Prostate gland (tissue), 2 donors: ENCODE results near the gene RASSF1. TPM values are rescaled to one million over a fixed set of nuclear protein-coding genes. Genes with fewer than 3 reads are reported as not detected.

Source experiments
- DNase-seq: peaks from one replicate; pipeline ENCODE4 v3.0.0-alpha.2; 2019; ENCODE audit warnings: low spot score
- H3K27ac ChIP-seq, 2 donors: fragments of 200-600 bp; sonication (generic); 2 replicates each; pipeline ENCODE4 v1.5.1; 2017 to 2019
- H3K27me3 ChIP-seq: fragments of 200-600 bp; sonication (generic); replicated peaks from 2 replicates; pipeline ENCODE4 v1.5.1; 2019; ENCODE audit not compliant: insufficient read depth
- H3K36me3 ChIP-seq, 2 donors: fragments of 200-600 bp; sonication (generic); 1 replicate in 1 of 2; 2 replicates in 1 of 2; pipeline versions ENCODE4 v1.5.1 to v1.8.1; 2017 to 2019
- H3K4me1 ChIP-seq: fragments of 200-600 bp; sonication (generic); replicated peaks from 2 replicates; pipeline ENCODE4 v1.5.1; 2019
- H3K4me3 ChIP-seq, 2 donors: fragments of 200-600 bp; sonication (generic); 2 replicates each; pipeline ENCODE4 v1.5.1; 2017 to 2019
- H3K9me3 ChIP-seq: fragments of 200-600 bp; sonication (generic); 2 replicates; pipeline ENCODE4 v1.5.1; 2017
- CTCF ChIP-seq, 4 experiments: fragments of 200-600 bp in 2 of 4; fragments of 450-650 bp in 2 of 4; sonication (generic) in 2 of 4; IDR thresholded peaks; 1 replicate in 3 of 4; 2 replicates in 1 of 4; pipeline ENCODE4 v1.5.1; 2016 to 2019; ENCODE audit warnings: antibody characterized with exemption in 4 of 4, mild to moderate bottlenecking in 2 of 4, moderate library complexity in 2 of 4
- POLR2A ChIP-seq: fragments of 450-650 bp; IDR thresholded peaks from one replicate; pipeline ENCODE4 v1.6.1; 2016; ENCODE audit warnings: antibody characterized with exemption, mild to moderate bottlenecking
- POLR2AphosphoS5 ChIP-seq: sonication (generic); formaldehyde crosslinking; IDR thresholded peaks from one replicate; pipeline ENCODE4 v1.6.1; 2017; ENCODE audit warnings: antibody characterized with exemption
- WGBS: methylation state at CpG from one replicate; pipeline ENCODE4 v1.1.5; 2018; 5-methylcytosine and 5-hydroxymethylcytosine counted together
- intact Hi-C: fragments of 100-400 bp; cut with DNase I; formaldehyde crosslinking; loops from one replicate; pipeline ENCODE4 v1.14.2; 2022
- total RNA-seq, 2 donors: library from RNA; depleted of rRNA; stranded (reverse); fragments of >200 nt; gene quantifications; one replicate each; pipeline ENCODE4 v1.1.0, GENCODE V29; 2016

Gene RASSF1
- total RNA-seq, 2 donors from 2014 or later, result 23.8 to 36.6 TPM

DNA sequence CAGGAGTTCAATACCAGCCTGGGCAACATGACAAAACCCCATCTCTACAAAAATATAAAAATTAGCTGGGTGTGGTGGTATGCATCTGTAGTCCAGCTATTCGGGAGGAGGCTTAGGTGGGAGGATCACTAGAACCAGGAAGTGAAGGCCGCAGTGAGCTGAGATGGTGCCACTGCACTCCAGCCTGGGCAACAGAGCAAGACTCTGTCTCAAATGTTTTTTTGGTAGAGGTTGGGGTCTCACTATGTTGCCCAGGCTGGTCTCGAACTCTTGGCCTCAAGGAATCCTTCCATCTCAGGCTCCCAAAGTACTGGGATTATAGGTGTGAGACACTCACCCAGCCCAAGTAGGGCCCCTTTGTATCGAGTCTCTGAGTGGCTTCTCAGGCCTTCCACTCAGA lies 46.5 kb downstream of the RASSF1 start:
- Histone ChIP-seq H3K27me3 (no peaks in the 10 kb centered on the region), H3K27ac (no peak overlapping the region), H3K9me3 (no peaks in the 10 kb centered on the region), H3K36me3 (peaks cover 5 to 9% of the 10 kb centered on the region in 2 donors), H3K4me3 (no peak overlapping the region), H3K4me1 (peaks cover 16% of the 10 kb centered on the region)
- no peak for DNase-seq
- WGBS, result 86% methylated on average over 4 of the region's 4 CpGs
- intact Hi-C loops, result no loop called here
- TF ChIP-seq POLR2A (no peak), POLR2AphosphoS5 (no peak), CTCF (IDR thresholded peaks at IDR 0.05) (no peak)

DNA sequence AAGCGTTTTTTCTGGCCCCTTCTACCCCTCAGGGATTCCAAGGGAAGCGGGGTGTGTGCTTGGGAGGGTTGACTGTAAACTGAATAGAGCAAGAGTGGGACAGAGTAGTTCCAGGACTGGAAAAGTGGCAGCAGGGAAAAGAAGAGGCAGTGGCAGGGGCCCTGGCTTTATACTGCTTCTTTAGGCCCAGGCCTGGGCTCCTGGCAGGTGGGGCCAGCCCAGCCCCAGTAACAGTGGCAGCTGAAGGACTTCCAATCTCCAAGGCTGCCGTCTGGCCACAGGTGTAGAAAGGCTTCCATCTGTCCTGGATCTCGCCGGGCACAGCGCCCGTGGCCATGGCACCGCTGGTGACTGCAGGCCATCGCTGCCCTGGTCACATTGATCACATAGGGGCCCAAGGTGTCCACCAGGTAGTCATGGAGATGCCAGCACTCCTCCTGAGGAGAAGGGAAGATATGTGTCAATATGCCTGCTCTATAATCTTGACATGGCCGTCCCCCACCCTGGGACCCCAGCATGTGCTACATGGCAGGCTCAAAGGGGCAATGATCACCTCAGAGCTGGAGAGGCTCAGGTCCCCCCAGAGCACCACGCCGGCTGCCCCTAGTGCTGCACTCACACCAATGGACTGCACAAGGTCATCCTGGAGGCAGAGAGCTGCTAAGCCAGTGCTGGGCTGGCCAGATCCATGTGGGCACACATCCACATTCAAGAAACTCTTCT lies 47.4 kb downstream of the RASSF1 start:
- no peaks in the 10 kb centered on the region for H3K9me3 ChIP-seq
- 78% methylated on average over 12 of the region's 12 CpGs for WGBS
- no peak overlapping the region for H3K4me3 ChIP-seq
- H3K36me3 ChIP-seq, result peaks cover 5 to 18% of the 10 kb centered on the region in 2 donors
- intact Hi-C loops, result no loop called here
- no peak for TF ChIP-seq POLR2AphosphoS5
- TF ChIP-seq POLR2A, result no peak
- TF ChIP-seq CTCF (IDR thresholded peaks at IDR 0.05), result no peak
- peaks cover 9% of the 10 kb centered on the region for H3K4me1 ChIP-seq
- no peaks in the 10 kb centered on the region for H3K27me3 ChIP-seq
- no peak for DNase-seq
- peak overlapping the region; percentile 86 to 88 for H3K27ac ChIP-seq

DNA sequence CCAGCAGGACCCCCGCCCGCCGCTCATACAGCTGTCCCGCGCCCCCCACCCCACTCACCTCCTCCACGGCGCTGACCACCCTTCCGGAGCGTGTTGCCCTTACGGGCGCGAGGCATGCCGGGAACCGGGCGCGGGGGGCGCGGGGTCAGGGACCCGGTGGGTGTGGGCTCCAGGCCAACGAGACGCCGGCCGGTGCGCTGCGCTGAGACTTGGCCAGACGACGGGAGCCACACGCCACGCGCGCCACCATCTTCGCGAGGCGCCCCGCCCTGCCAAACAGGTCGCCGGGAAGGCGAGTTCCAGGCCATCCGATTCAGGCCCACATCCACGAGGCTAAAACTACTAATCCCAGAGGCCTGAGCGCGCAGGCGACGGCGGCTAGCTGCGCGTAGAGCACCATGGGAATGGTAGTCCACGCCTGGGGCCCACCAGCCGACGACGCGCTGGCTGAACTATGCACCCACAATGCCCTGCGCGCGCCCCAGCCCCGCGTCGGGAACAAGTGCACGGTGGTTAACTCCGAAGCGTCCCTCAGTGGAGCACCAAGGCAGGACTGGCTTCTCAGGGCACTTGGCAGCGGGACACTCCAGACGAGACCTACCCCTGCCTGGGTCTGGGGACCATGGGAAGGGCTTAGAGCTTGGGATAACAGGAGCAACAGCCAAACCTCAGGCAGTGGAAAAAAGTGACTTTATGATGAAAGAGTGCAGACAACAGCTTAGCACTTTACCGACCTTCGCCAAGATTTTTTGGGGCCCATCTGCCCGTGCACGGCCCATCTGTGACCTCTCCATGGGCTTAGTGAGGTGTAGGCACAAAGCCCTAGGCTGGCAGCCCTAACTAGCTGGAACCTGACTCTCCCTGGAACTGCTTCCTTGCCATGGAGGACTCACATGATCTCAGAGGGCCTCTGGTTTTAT lies 48.2 kb downstream of the RASSF1 start, which contains the start of gene IFRD2:
IFRD2 (minus strand) TSS at position 271 of the 920 bp plus-strand sequence; CDS start at position 116, 155 bp downstream.
- intact Hi-C loops, result no loop called here
- Histone ChIP-seq H3K27ac (peak within 1 kb of the TSS; percentile 86 to 88), H3K4me3 (peak within 1 kb of the TSS; percentile 88 to 92), H3K9me3 (no peaks in the 10 kb centered on the region), H3K36me3 (peaks cover 10 to 22% of the 10 kb centered on the region in 2 donors), H3K27me3 (no peaks in the 10 kb centered on the region), H3K4me1 (peaks cover 5% of the 10 kb centered on the region)
- WGBS, result under 1% methylated on average over 67 of the region's 67 CpGs
- peak; percentile 69 for TF ChIP-seq POLR2A
- peak in 2 of 4 experiments; percentile 9 to 33 for TF ChIP-seq CTCF (IDR thresholded peaks at IDR 0.05)
- TF ChIP-seq POLR2AphosphoS5, result peak; percentile 99
- peak; percentile 98 for DNase-seq

GRCh38 chr3:50290161-50290641 lies 50.4 kb downstream of the RASSF1 start:
- Histone ChIP-seq H3K27ac (no peak overlapping the region), H3K4me3 (no peak overlapping the region), H3K4me1 (peaks cover 5% of the 10 kb centered on the region), H3K36me3 (peaks cover 11 to 22% of the 10 kb centered on the region in 2 donors), H3K27me3 (no peaks in the 10 kb centered on the region), H3K9me3 (no peaks in the 10 kb centered on the region)
- DNase-seq, result no peak
- TF ChIP-seq POLR2AphosphoS5 (no peak), CTCF (IDR thresholded peaks at IDR 0.05) (no peak), POLR2A (no peak)
- intact Hi-C loops, result no loop called here
- WGBS, result 88% methylated on average over 16 of the region's 16 CpGs
